Omental fat pad (tissue), 4 donors: ENCODE results near the gene MEN1. TPM values are rescaled to one million over a fixed set of nuclear protein-coding genes. Genes with fewer than 3 reads are reported as not detected.

Experiments used
- ATAC-seq: fragments of 150-250 bp; one replicate; pipeline ENCODE4 v1.9.1; 2016; ENCODE audit warnings: mild to moderate bottlenecking, moderate library complexity; ENCODE audit not compliant: low FRiP score
- DNase-seq: peaks from one replicate; pipeline ENCODE4 v3.0.0-alpha.2; 2019; ENCODE audit warnings: low spot score
- CTCF ChIP-seq, 3 donors: fragments of 450-650 bp; IDR thresholded peaks; one replicate each; pipeline ENCODE4 v1.5.1; 2016 to 2017; ENCODE audit warnings: antibody characterized with exemption in 3 of 3, mild to moderate bottlenecking in 3 of 3, moderate library complexity in 2 of 3
- total RNA-seq, 4 donors: library from RNA; depleted of rRNA; stranded (reverse); fragments of >200 nt; gene quantifications; one replicate each; pipeline ENCODE4 v1.1.0, GENCODE V29; 2016

MEN1 gene
- total RNA-seq, 4 donors from 2014 or later, result 7.3 to 20.2 (median 12.2) TPM

GRCh38 chr11:64763526-64764039 is 46.8 kb downstream of the MEN1 start:
- ATAC-seq (no peak), DNase-seq (no peak)
- no peak for TF ChIP-seq CTCF (IDR thresholded peaks at IDR 0.05)

GRCh38 chr11:64762674-64763525 is 47.5 kb downstream of the MEN1 start:
- DNase-seq, result no peak
- TF ChIP-seq CTCF (IDR thresholded peaks at IDR 0.05), result no peak
- no peak for ATAC-seq

GRCh38 chr11:64762277-64762673 is 48.1 kb downstream of the MEN1 start:
- no peak for TF ChIP-seq CTCF (IDR thresholded peaks at IDR 0.05)
- DNase-seq (no peak), ATAC-seq (no peak)

- no peak for DNase-seq
- TF ChIP-seq CTCF (IDR thresholded peaks at IDR 0.05), result no peak
- no peak for ATAC-seq
Measured at GRCh38 chr11:64760759-64761420, 49.5 kb downstream of the MEN1 start.

- ATAC-seq (peak; percentile 69), DNase-seq (no peak)
- TF ChIP-seq CTCF (IDR thresholded peaks at IDR 0.05), result no peak
Measured at GRCh38 chr11:64759722-64760719, 50.3 kb downstream of the MEN1 start, which contains the start of gene PYGM. Gene PYGM (minus strand): TSS chr11:64759974. CDS start chr11:64759898, 76 bp downstream.

- ATAC-seq (no peak), DNase-seq (no peak)
- TF ChIP-seq CTCF (IDR thresholded peaks at IDR 0.05), result no peak
Measured at GRCh38 chr11:64759131-64759721, 51.1 kb downstream of the MEN1 start.
